ENCODE results near the gene AQP3.

Gene AQP3

DNA sequence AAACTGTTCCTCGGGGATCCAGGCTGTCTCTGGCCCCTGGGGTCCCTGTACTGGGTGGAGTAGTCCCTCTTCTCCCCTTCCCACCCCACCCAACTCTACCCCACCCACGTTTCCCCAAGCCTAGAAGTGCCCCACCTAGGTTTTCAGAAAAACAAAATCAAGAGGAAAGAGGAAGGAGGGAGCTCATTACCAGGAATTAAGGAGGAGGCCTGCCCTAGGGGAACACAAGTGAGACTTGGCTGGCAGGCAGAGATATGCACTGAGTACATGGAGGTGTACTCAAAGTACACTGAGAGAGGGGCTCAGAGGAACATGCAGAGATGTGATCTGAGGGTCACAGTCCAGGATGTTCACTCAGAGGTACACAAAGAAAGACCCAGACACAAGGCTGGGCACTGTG, 10.2 kb downstream of the AQP3 start:
- H3K79me1 ChIP-seq (ENCODE audit: low read length): no peaks in the 10 kb centered on the region
- no peak overlapping the region for H4K12ac ChIP-seq (ENCODE audit: low read depth, low read length)
- no peak for DNase-seq
- no peak overlapping the region for H2BK12ac ChIP-seq (ENCODE audit: low read length)
- no peaks in the 10 kb centered on the region for H3K79me2 ChIP-seq (ENCODE audit: control insufficient read depth, insufficient read depth, low read length, poor library complexity)
- H2BK5ac ChIP-seq (ENCODE audit: low read depth, low read length, poor library complexity): no peak overlapping the region
- no peak overlapping the region for H3K23ac ChIP-seq (ENCODE audit: low read length)
- H3K9ac ChIP-seq (ENCODE audit: low read length): no peak overlapping the region
- H3K27ac ChIP-seq (ENCODE audit: low read depth, low read length): no peak overlapping the region
- H3K9me3 ChIP-seq (ENCODE audit: insufficient read depth, low read depth, low read length): no peaks in the 10 kb centered on the region
- H3K18ac ChIP-seq (ENCODE audit: low read length): no peak overlapping the region
- H3K4me1 ChIP-seq (ENCODE audit: control insufficient read depth in 1 of 2, insufficient read depth in 2 of 2, low read length in 2 of 2): peaks cover 16% of the 10 kb centered on the region in 2 experiments
- no peaks in the 10 kb centered on the region for H3K27me3 ChIP-seq (ENCODE audit: insufficient read depth, low read length)
- H2AFZ ChIP-seq (ENCODE audit: insufficient read depth, low read length, poor library complexity): no peak overlapping the region
- H3K4me2 ChIP-seq (ENCODE audit: low read length): no peak overlapping the region
- no peak overlapping the region for H2AK5ac ChIP-seq (ENCODE audit: low read length)
- no peak overlapping the region for H4K91ac ChIP-seq (ENCODE audit: low read depth, low read length)
- no peak overlapping the region for H2BK120ac ChIP-seq (ENCODE audit: insufficient read depth, low read length, poor library complexity)
- H3K4me3 ChIP-seq (ENCODE audit: low read depth, low read length): no peak overlapping the region
- H3K36me3 ChIP-seq (ENCODE audit: control insufficient read depth in 1 of 2, insufficient read depth in 2 of 2, low read length in 2 of 2): no peaks in the 10 kb centered on the region
- H3K4ac ChIP-seq (ENCODE audit: low read depth, low read length): no peak overlapping the region
- H3K14ac ChIP-seq (ENCODE audit: low read length): no peak overlapping the region
- no CpG with 5 or more reads among the region's 2 CpGs for WGBS (ENCODE audit: extremely low coverage, insufficient coverage, insufficient read length)
- no peak overlapping the region for H4K8ac ChIP-seq (ENCODE audit: low read depth, low read length)

- Histone ChIP-seq H3K18ac (ENCODE audit: low read length) (peak overlapping the region; percentile 42), H3K27ac (ENCODE audit: low read depth, low read length) (no peak overlapping the region), H3K4me3 (ENCODE audit: low read depth, low read length) (no peak overlapping the region), H3K9ac (ENCODE audit: low read length) (no peak overlapping the region), H2BK5ac (ENCODE audit: low read depth, low read length, poor library complexity) (no peak overlapping the region), H3K27me3 (ENCODE audit: insufficient read depth, low read length) (no peaks in the 10 kb centered on the region), H2BK12ac (ENCODE audit: low read length) (peak overlapping the region; percentile 5), H3K23ac (ENCODE audit: low read length) (no peak overlapping the region), H3K4me1 (ENCODE audit: control insufficient read depth in 1 of 2, insufficient read depth in 2 of 2, low read length in 2 of 2) (peaks cover 16% of the 10 kb centered on the region in 2 experiments), H4K91ac (ENCODE audit: low read depth, low read length) (no peak overlapping the region), H3K4ac (ENCODE audit: low read depth, low read length) (no peak overlapping the region), H3K36me3 (ENCODE audit: control insufficient read depth in 1 of 2, insufficient read depth in 2 of 2, low read length in 2 of 2) (no peaks in the 10 kb centered on the region), H3K79me2 (ENCODE audit: control insufficient read depth, insufficient read depth, low read length, poor library complexity) (no peaks in the 10 kb centered on the region), H4K12ac (ENCODE audit: low read depth, low read length) (no peak overlapping the region), H3K4me2 (ENCODE audit: low read length) (no peak overlapping the region), H2AK5ac (ENCODE audit: low read length) (peak overlapping the region; percentile 17), H3K9me3 (ENCODE audit: insufficient read depth, low read depth, low read length) (no peaks in the 10 kb centered on the region), H3K14ac (ENCODE audit: low read length) (no peak overlapping the region), H2BK120ac (ENCODE audit: insufficient read depth, low read length, poor library complexity) (no peak overlapping the region), H4K8ac (ENCODE audit: low read depth, low read length) (no peak overlapping the region), H2AFZ (ENCODE audit: insufficient read depth, low read length, poor library complexity) (peak overlapping the region; percentile 8), H3K79me1 (ENCODE audit: low read length) (no peaks in the 10 kb centered on the region)
- WGBS (ENCODE audit: extremely low coverage, insufficient coverage, insufficient read length): no CpG with 5 or more reads among the region's 8 CpGs
- peak in 1 of 2 donors; percentile 8 for DNase-seq
Observed at GRCh38 chr9:33436445-33436844, 10.9 kb downstream of the AQP3 start.

GRCh38 chr9:33435821-33436277, 11.5 kb downstream of the AQP3 start:
- Histone ChIP-seq H3K4me3 (ENCODE audit: low read depth, low read length) (no peak overlapping the region), H3K79me2 (ENCODE audit: control insufficient read depth, insufficient read depth, low read length, poor library complexity) (no peaks in the 10 kb centered on the region), H2BK120ac (ENCODE audit: insufficient read depth, low read length, poor library complexity) (no peak overlapping the region), H3K14ac (ENCODE audit: low read length) (no peak overlapping the region), H3K9ac (ENCODE audit: low read length) (no peak overlapping the region), H3K27ac (ENCODE audit: low read depth, low read length) (no peak overlapping the region), H4K12ac (ENCODE audit: low read depth, low read length) (no peak overlapping the region), H2AFZ (ENCODE audit: insufficient read depth, low read length, poor library complexity) (no peak overlapping the region), H3K9me3 (ENCODE audit: insufficient read depth, low read depth, low read length) (no peaks in the 10 kb centered on the region), H2AK5ac (ENCODE audit: low read length) (no peak overlapping the region), H2BK5ac (ENCODE audit: low read depth, low read length, poor library complexity) (no peak overlapping the region), H3K4me2 (ENCODE audit: low read length) (no peak overlapping the region), H3K36me3 (ENCODE audit: control insufficient read depth in 1 of 2, insufficient read depth in 2 of 2, low read length in 2 of 2) (no peaks in the 10 kb centered on the region), H4K91ac (ENCODE audit: low read depth, low read length) (no peak overlapping the region), H3K27me3 (ENCODE audit: insufficient read depth, low read length) (no peaks in the 10 kb centered on the region), H3K4me1 (ENCODE audit: control insufficient read depth in 1 of 2, insufficient read depth in 2 of 2, low read length in 2 of 2) (peaks cover 16% of the 10 kb centered on the region in 2 experiments), H3K18ac (ENCODE audit: low read length) (no peak overlapping the region), H3K4ac (ENCODE audit: low read depth, low read length) (no peak overlapping the region), H3K79me1 (ENCODE audit: low read length) (no peaks in the 10 kb centered on the region), H4K8ac (ENCODE audit: low read depth, low read length) (no peak overlapping the region), H2BK12ac (ENCODE audit: low read length) (peak overlapping the region; percentile 23), H3K23ac (ENCODE audit: low read length) (no peak overlapping the region)
- peak in 1 of 2 donors; percentile 14 for DNase-seq
- WGBS (ENCODE audit: extremely low coverage, insufficient coverage, insufficient read length): no CpG with 5 or more reads among the region's 8 CpGs

GRCh38 chr9:33434317-33435105, 12.9 kb downstream of the AQP3 start:
- Histone ChIP-seq H3K79me2 (ENCODE audit: control insufficient read depth, insufficient read depth, low read length, poor library complexity) (no peaks in the 10 kb centered on the region), H3K4me1 (ENCODE audit: control insufficient read depth in 1 of 2, insufficient read depth in 2 of 2, low read length in 2 of 2) (peaks cover 16% of the 10 kb centered on the region in 2 experiments), H3K27me3 (ENCODE audit: insufficient read depth, low read length) (no peaks in the 10 kb centered on the region), H3K4me2 (ENCODE audit: low read length) (no peak overlapping the region), H3K18ac (ENCODE audit: low read length) (no peak overlapping the region), H3K4ac (ENCODE audit: low read depth, low read length) (no peak overlapping the region), H3K36me3 (ENCODE audit: control insufficient read depth in 1 of 2, insufficient read depth in 2 of 2, low read length in 2 of 2) (no peaks in the 10 kb centered on the region), H2BK12ac (ENCODE audit: low read length) (no peak overlapping the region), H3K14ac (ENCODE audit: low read length) (no peak overlapping the region), H4K8ac (ENCODE audit: low read depth, low read length) (no peak overlapping the region), H4K12ac (ENCODE audit: low read depth, low read length) (no peak overlapping the region), H3K9ac (ENCODE audit: low read length) (no peak overlapping the region), H2BK5ac (ENCODE audit: low read depth, low read length, poor library complexity) (no peak overlapping the region), H3K23ac (ENCODE audit: low read length) (no peak overlapping the region), H3K79me1 (ENCODE audit: low read length) (no peaks in the 10 kb centered on the region), H3K27ac (ENCODE audit: low read depth, low read length) (no peak overlapping the region), H4K91ac (ENCODE audit: low read depth, low read length) (no peak overlapping the region), H3K4me3 (ENCODE audit: low read depth, low read length) (no peak overlapping the region), H2BK120ac (ENCODE audit: insufficient read depth, low read length, poor library complexity) (no peak overlapping the region), H2AFZ (ENCODE audit: insufficient read depth, low read length, poor library complexity) (no peak overlapping the region), H3K9me3 (ENCODE audit: insufficient read depth, low read depth, low read length) (no peaks in the 10 kb centered on the region), H2AK5ac (ENCODE audit: low read length) (no peak overlapping the region)
- 100% methylated on average over 1 of the region's 16 CpGs for WGBS (ENCODE audit: extremely low coverage, insufficient coverage, insufficient read length)
- no peak for DNase-seq

Data from trophoblast cell (in vitro differentiated cells and primary cell).